ENCODE measurements around the gene KNOP1.

DNA sequence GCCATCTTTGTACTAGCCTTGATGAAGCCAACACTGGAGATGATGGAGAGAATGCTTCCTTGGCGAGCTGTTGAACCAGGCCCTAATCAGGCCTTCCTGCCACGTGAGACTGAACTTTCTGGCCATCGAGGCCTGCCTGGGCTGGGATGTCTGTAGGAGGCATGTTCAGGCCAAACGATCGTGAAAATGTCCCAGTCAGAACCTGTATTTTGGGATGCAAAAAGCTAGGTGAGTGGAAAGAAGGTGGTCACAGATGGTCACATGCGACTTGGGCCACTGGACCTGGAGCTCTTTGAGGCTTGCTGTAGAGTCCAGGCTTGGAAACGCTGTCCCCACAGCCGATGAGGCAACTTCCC, 12.9 kb downstream of the KNOP1 start:
- TF ChIP-seq, protein P1, sequence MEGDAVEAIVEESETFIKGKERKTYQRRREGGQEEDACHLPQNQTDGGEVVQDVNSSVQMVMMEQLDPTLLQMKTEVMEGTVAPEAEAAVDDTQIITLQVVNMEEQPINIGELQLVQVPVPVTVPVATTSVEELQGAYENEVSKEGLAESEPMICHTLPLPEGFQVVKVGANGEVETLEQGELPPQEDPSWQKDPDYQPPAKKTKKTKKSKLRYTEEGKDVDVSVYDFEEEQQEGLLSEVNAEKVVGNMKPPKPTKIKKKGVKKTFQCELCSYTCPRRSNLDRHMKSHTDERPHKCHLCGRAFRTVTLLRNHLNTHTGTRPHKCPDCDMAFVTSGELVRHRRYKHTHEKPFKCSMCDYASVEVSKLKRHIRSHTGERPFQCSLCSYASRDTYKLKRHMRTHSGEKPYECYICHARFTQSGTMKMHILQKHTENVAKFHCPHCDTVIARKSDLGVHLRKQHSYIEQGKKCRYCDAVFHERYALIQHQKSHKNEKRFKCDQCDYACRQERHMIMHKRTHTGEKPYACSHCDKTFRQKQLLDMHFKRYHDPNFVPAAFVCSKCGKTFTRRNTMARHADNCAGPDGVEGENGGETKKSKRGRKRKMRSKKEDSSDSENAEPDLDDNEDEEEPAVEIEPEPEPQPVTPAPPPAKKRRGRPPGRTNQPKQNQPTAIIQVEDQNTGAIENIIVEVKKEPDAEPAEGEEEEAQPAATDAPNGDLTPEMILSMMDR (conservative IDR thresholded peaks at IDR 0.05; ENCODE audit: low read length) = no peak
- no peak for TF ChIP-seq EZH2phosphoT487 (IDR thresholded peaks at IDR 0.05; ENCODE audit: borderline replicate concordance)
